ENCODE results near the gene S100A8. TPM values are rescaled to one million over a fixed set of nuclear protein-coding genes. Genes with fewer than 3 reads are reported as not detected.

Gene S100A8
- total RNA-seq, 3 donors from 2014 or later (not counting 1 experiment from before 2014, with no cell fraction given): 1.8 to 220 (median 75.8) TPM

DNA sequence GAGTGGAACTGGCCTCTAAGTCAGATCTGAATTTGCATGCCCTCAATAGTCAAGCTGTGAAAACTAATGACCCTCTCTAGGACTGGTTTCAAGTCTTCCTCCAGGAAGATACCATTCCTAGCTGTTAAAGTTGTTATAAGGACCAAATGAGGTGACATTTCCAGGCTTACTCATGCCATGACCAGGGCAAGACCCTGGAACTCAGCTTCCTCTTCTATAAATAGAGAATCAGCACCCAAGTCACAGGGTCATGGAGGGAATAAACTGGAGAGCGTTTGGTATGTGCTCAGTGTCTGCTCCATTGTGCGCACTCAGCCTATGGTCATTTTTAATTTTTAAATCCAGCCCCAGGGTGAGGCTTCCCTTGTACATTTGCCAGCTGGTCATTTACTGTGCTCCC is 30.7 kb downstream of the S100A8 start:
- Histone ChIP-seq H3K27ac (ENCODE audit: low read length) (no peak overlapping the region), H3K4me1 (ENCODE audit: control insufficient read depth, insufficient read depth, low read length) (peaks cover 7% of the 10 kb centered on the region), H3K9me3 (ENCODE audit: control insufficient read depth, insufficient read depth, low read length) (no peaks in the 10 kb centered on the region), H3K36me3 (ENCODE audit: control insufficient read depth, insufficient read depth, low read length) (no peaks in the 10 kb centered on the region), H3K4me3 (ENCODE audit: low read length) (no peak overlapping the region), H3K27me3 (ENCODE audit: control insufficient read depth, insufficient read depth, low read length) (no peaks in the 10 kb centered on the region)
- no peaks in the 10 kb centered on the region for H3K9me3 Mint-ChIP-seq
- H3K27ac Mint-ChIP-seq: no peak overlapping the region
- 82% methylated on average over 2 of the region's 2 CpGs for WGBS (ENCODE audit: insufficient coverage)
- ATAC-seq (no peak), DNase-seq (no peak)
- TF ChIP-seq, protein P1, sequence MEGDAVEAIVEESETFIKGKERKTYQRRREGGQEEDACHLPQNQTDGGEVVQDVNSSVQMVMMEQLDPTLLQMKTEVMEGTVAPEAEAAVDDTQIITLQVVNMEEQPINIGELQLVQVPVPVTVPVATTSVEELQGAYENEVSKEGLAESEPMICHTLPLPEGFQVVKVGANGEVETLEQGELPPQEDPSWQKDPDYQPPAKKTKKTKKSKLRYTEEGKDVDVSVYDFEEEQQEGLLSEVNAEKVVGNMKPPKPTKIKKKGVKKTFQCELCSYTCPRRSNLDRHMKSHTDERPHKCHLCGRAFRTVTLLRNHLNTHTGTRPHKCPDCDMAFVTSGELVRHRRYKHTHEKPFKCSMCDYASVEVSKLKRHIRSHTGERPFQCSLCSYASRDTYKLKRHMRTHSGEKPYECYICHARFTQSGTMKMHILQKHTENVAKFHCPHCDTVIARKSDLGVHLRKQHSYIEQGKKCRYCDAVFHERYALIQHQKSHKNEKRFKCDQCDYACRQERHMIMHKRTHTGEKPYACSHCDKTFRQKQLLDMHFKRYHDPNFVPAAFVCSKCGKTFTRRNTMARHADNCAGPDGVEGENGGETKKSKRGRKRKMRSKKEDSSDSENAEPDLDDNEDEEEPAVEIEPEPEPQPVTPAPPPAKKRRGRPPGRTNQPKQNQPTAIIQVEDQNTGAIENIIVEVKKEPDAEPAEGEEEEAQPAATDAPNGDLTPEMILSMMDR (IDR thresholded peaks at IDR 0.05): no peak
- peaks cover 0 to 8% of the 10 kb centered on the region in 2 donors for H3K4me1 Mint-ChIP-seq
- H3K27me3 Mint-ChIP-seq (ENCODE audit: low read depth in 2 of 2): peaks cover 12 to 17% of the 10 kb centered on the region in 2 donors
- H3K36me3 Mint-ChIP-seq: no peaks in the 10 kb centered on the region
- intact Hi-C loops (cut with micrococcal nuclease): no loop called here
- no peak overlapping the region for H3K4me3 Mint-ChIP-seq

- Histone ChIP-seq H3K36me3 (ENCODE audit: control insufficient read depth, insufficient read depth, low read length) (no peaks in the 10 kb centered on the region), H3K4me3 (ENCODE audit: low read length) (no peak overlapping the region), H3K4me1 (ENCODE audit: control insufficient read depth, insufficient read depth, low read length) (peaks cover 7% of the 10 kb centered on the region), H3K27ac (ENCODE audit: low read length) (no peak overlapping the region), H3K27me3 (ENCODE audit: control insufficient read depth, insufficient read depth, low read length) (no peaks in the 10 kb centered on the region), H3K9me3 (ENCODE audit: control insufficient read depth, insufficient read depth, low read length) (no peaks in the 10 kb centered on the region)
- peaks cover 12 to 14% of the 10 kb centered on the region in 2 donors for H3K27me3 Mint-ChIP-seq (ENCODE audit: low read depth in 2 of 2)
- DNase-seq: no peak
- H3K36me3 Mint-ChIP-seq: no peaks in the 10 kb centered on the region
- 93% methylated on average over 5 of the region's 6 CpGs for WGBS (ENCODE audit: insufficient coverage)
- ATAC-seq: no peak
- H3K27ac Mint-ChIP-seq: no peak overlapping the region
- TF ChIP-seq, protein P1 (IDR thresholded peaks at IDR 0.05): no peak
- peaks cover 0 to 8% of the 10 kb centered on the region in 2 donors for H3K4me1 Mint-ChIP-seq
- H3K9me3 Mint-ChIP-seq: no peaks in the 10 kb centered on the region
- H3K4me3 Mint-ChIP-seq: no peak overlapping the region
- intact Hi-C loops (cut with micrococcal nuclease): no loop called here
These were observed 31.6 kb downstream of the S100A8 start for GRCh38 chr1:153359241-153359640.

DNA sequence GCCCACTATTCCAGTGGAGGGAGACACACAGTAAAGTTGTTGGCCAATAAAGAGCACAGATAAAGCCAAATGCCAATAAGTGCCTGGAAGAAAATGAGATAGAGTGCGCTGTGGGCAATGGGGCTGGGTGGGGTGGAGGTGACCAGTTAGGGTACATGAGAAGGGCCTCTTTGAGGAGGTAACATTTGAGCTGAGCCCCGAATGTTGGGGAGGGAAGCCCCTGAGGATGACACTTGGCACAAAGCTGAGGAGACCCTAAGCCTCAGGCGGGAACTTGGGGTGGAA is 32.2 kb downstream of the S100A8 start:
- ATAC-seq: no peak
- DNase-seq: no peak
- no peaks in the 10 kb centered on the region for H3K9me3 Mint-ChIP-seq
- no peaks in the 10 kb centered on the region for H3K36me3 Mint-ChIP-seq
- intact Hi-C loops (cut with micrococcal nuclease): no loop called here
- TF ChIP-seq, protein P1 (IDR thresholded peaks at IDR 0.05): no peak
- peaks cover 7% of the 10 kb centered on the region for H3K4me1 ChIP-seq (ENCODE audit: control insufficient read depth, insufficient read depth, low read length)
- H3K27me3 Mint-ChIP-seq (ENCODE audit: low read depth in 2 of 2): peaks cover 12 to 14% of the 10 kb centered on the region in 2 donors
- 86% methylated on average over 3 of the region's 3 CpGs for WGBS (ENCODE audit: insufficient coverage)
- H3K36me3 ChIP-seq (ENCODE audit: control insufficient read depth, insufficient read depth, low read length): no peaks in the 10 kb centered on the region
- no peak overlapping the region for H3K4me3 ChIP-seq (ENCODE audit: low read length)
- H3K9me3 ChIP-seq (ENCODE audit: control insufficient read depth, insufficient read depth, low read length): no peaks in the 10 kb centered on the region
- H3K27ac Mint-ChIP-seq: no peak overlapping the region
- no peaks in the 10 kb centered on the region for H3K27me3 ChIP-seq (ENCODE audit: control insufficient read depth, insufficient read depth, low read length)
- peaks cover 0 to 8% of the 10 kb centered on the region in 2 donors for H3K4me1 Mint-ChIP-seq
- no peak overlapping the region for H3K27ac ChIP-seq (ENCODE audit: low read length)
- no peak overlapping the region for H3K4me3 Mint-ChIP-seq

DNA sequence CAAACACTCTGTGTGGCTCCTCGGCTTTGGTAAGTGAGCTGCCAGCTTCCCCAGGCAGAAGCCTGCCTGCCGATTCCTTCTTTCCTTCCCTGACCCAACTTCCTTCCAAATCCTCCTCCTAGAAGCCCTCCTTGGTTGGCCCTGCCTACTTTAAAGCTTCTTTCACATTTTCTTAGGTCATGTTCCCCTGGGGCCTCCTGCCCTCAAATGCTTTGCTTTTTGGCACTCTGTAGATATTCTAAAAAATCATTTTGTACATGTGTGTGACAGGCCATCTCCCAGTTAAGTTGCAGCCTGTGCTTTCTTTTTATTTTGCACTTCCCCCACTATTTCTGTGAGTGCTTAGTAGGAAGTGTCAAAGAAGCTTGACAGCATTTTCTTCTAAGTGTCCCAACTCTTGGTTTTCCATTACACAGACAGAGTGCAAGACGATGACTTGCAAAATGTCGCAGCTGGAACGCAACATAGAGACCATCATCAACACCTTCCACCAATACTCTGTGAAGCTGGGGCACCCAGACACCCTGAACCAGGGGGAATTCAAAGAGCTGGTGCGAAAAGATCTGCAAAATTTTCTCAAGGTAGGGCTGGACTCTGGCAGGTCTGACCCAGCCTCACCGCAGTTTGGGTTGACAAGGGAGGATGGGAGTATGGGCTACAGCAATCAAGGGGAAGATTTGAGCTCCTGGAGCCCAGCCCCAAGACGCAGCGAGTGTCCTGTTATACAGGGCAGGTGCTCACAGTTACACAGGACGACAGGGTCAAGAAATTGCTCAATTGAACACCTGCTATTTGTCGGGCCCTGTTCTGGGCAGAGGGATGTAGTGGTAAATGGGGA is 32.8 kb downstream of the S100A8 start, which contains the start of gene S100A9:
Gene S100A9 (plus strand): TSS at position 2 of the 838 bp plus-strand sequence. CDS start 430 bp downstream, at position 432.
- H3K4me3 ChIP-seq (ENCODE audit: low read length): peak within 1 kb of the TSS; percentile 6
- no peak for ATAC-seq
- Mint-ChIP-seq H3K9me3 (no peaks in the 10 kb centered on the region), H3K4me1 (peaks cover 0 to 8% of the 10 kb centered on the region in 2 donors), H3K27me3 (ENCODE audit: low read depth in 2 of 2) (peaks cover 6 to 18% of the 10 kb centered on the region in 2 donors), H3K27ac (no peak within 1 kb of the TSS), H3K4me3 (no peak within 1 kb of the TSS), H3K36me3 (no peaks in the 10 kb centered on the region)
- 59% methylated on average over 11 of the region's 11 CpGs for WGBS (ENCODE audit: insufficient coverage)
- no peaks in the 10 kb centered on the region for H3K9me3 ChIP-seq (ENCODE audit: control insufficient read depth, insufficient read depth, low read length)
- TF ChIP-seq, protein P1 (IDR thresholded peaks at IDR 0.05): no peak
- intact Hi-C loops (cut with micrococcal nuclease): no loop called here
- no peaks in the 10 kb centered on the region for H3K27me3 ChIP-seq (ENCODE audit: control insufficient read depth, insufficient read depth, low read length)
- DNase-seq: no peak
- no peaks in the 10 kb centered on the region for H3K36me3 ChIP-seq (ENCODE audit: control insufficient read depth, insufficient read depth, low read length)
- no peak within 1 kb of the TSS for H3K27ac ChIP-seq (ENCODE audit: low read length)
- peaks cover 7% of the 10 kb centered on the region for H3K4me1 ChIP-seq (ENCODE audit: control insufficient read depth, insufficient read depth, low read length)
